Daoy (cell line): ENCODE data around the gene ANKRD11. TPM values are rescaled to one million over a fixed set of nuclear protein-coding genes. Genes with fewer than 3 reads are reported as not detected.
A peak's percentile ranks its signal among the peaks of the same experiment; 100 is the strongest.
"Not testable (repeated sequence)": the region's sequence is repeated elsewhere in the genome, so short reads cannot be mapped to it uniquely, and the experiment has no call there.

Source experiments
- DNase-seq: peaks from one replicate; pipeline ENCODE4 v3.0.0-alpha.2; 2015; ENCODE audit warnings: low read depth
- total RNA-seq: library from RNA; depleted of rRNA; stranded (reverse); fragments of >200 nt; shearing (Covaris generic); gene quantifications from 2 replicates; pipeline ENCODE4 v1.2.3, GENCODE V29; 2014

ANKRD11 gene
- total RNA-seq, 1 experiment from 2014 or later = 27.8 TPM

- no peak for DNase-seq
These were observed 59.2 kb downstream of the ANKRD11 start for GRCh38 chr16:89431158-89431584.

- DNase-seq = no peak
These were observed 59.8 kb downstream of the ANKRD11 start for GRCh38 chr16:89430436-89431157.

GRCh38 chr16:89428605-89429004 lies 61.8 kb downstream of the ANKRD11 start:
- DNase-seq = not testable (repeated sequence)

GRCh38 chr16:89426736-89427530 lies 63.4 kb downstream of the ANKRD11 start:
- DNase-seq = peak; percentile 32

GRCh38 chr16:89425523-89425922 lies 64.8 kb downstream of the ANKRD11 start:
- DNase-seq = no peak

- DNase-seq = no peak
These were observed 66.6 kb downstream of the ANKRD11 start for GRCh38 chr16:89423681-89424260.

GRCh38 chr16:89422905-89423630 lies 67.3 kb downstream of the ANKRD11 start:
- DNase-seq = peak; percentile 64

- peak; percentile 68 for DNase-seq
These were observed 67.8 kb downstream of the ANKRD11 start for GRCh38 chr16:89422527-89422904.

GRCh38 chr16:89421300-89421699 lies 69.1 kb downstream of the ANKRD11 start:
- DNase-seq = not testable (repeated sequence)

- DNase-seq = no peak
These were observed 70.2 kb downstream of the ANKRD11 start for GRCh38 chr16:89420204-89420603.

GRCh38 chr16:89418352-89418751 lies 72.0 kb downstream of the ANKRD11 start:
- DNase-seq = no peak

GRCh38 chr16:89417352-89417751 lies 73.0 kb downstream of the ANKRD11 start:
- no peak for DNase-seq

GRCh38 chr16:89413811-89414585 lies 76.4 kb downstream of the ANKRD11 start:
- DNase-seq = no peak

GRCh38 chr16:89412811-89413210 lies 77.5 kb downstream of the ANKRD11 start:
- DNase-seq = no peak

GRCh38 chr16:89411335-89411850 lies 79.0 kb downstream of the ANKRD11 start:
- DNase-seq = no peak

- peak; percentile 73 for DNase-seq
These were observed 79.5 kb downstream of the ANKRD11 start for GRCh38 chr16:89410794-89411309.

GRCh38 chr16:89410322-89410721 lies 80.0 kb downstream of the ANKRD11 start:
- no peak for DNase-seq

- DNase-seq = peak; percentile 21
These were observed 81.1 kb downstream of the ANKRD11 start for GRCh38 chr16:89409161-89409711.

GRCh38 chr16:89408315-89408714 lies 82.0 kb downstream of the ANKRD11 start:
- no peak for DNase-seq

GRCh38 chr16:89407925-89408300 lies 82.4 kb downstream of the ANKRD11 start:
- no peak for DNase-seq
